HCT116 (cell line): ENCODE measurements around the gene SGIP1. TPM values are rescaled to one million over a fixed set of nuclear protein-coding genes. Genes with fewer than 3 reads are reported as not detected.

Experiments
- ATAC-seq: fragments of 200-7000 bp; cut with Tn5 transposase; 2 replicates; pipeline ENCODE4 v1.9.1; 2020; ENCODE audit warnings: mild to moderate bottlenecking, moderate library complexity
- BruUV-seq: library from RNA; stranded (reverse); fragments of 400-500 nt; replicated peaks from 2 replicates; lab custom pipeline; 2021; lab: Mats Ljungman, UMichigan
- CTCF ChIA-PET: fragments of 300-600 bp; sonication (Branson Sonifier 250); formaldehyde crosslinking; loops from one replicate; lab custom pipeline; 2021; ENCODE audit warnings: antibody characterized with exemption; lab: Charles Lee
- POLR2A ChIA-PET: fragments of 300-600, 350-600 bp; sonication (Branson Sonifier 250); formaldehyde crosslinking; loops from one replicate; lab custom pipeline; 2021; ENCODE audit warnings: antibody characterized with exemption; lab: Charles Lee
- RAD21 ChIA-PET, 2 experiments: fragments of 300-600 bp; sonication (Branson Sonifier 250); formaldehyde crosslinking; loops; one replicate each; lab custom pipeline; 2023; ENCODE audit warnings: low total read pairs in 2 of 2; ENCODE audit not compliant: uncharacterized antibody in 2 of 2, unreplicated experiment in 2 of 2, low non-redundant PET in 1 of 2; lab: Charles Lee
- DNase-seq: peaks from one replicate; pipeline ENCODE4 v3.0.0-alpha.2; 2010; ENCODE audit warnings: low read depth, low spot score
- H2AFZ ChIP-seq: fragments of 200-600 bp; shearing (Covaris generic), sonication (generic); 2 replicates; pipeline ENCODE4 v1.6.1; 2017; ENCODE audit warnings: low read depth, mixed run types, mixed read lengths, antibody characterized with exemption, low read length; ENCODE audit not compliant: poor library complexity, severe bottlenecking
- H3K27ac ChIP-seq: 2 replicates; pipeline ENCODE4 v1.5.1; 2012; ENCODE audit warnings: low read depth, low read length
- H3K27me3 ChIP-seq: fragments of 200-600 bp; sonication (generic); 2 replicates; pipeline ENCODE4 v1.6.1; 2016; ENCODE audit warnings: mixed run types, low read length, mixed read lengths; ENCODE audit not compliant: insufficient read depth
- H3K36me3 ChIP-seq, 2 experiments: fragments of 200-500 bp in 1 of 2; fragments of 200-600 bp in 1 of 2; sonication (Bioruptor generic) in 1 of 2; sonication (generic) in 1 of 2; 2 replicates each; pipeline versions ENCODE4 v1.5.1 to v1.6.1; 2014 to 2016; ENCODE audit warnings: low read length in 2 of 2, inconsistent platforms in 1 of 2, mixed read lengths in 1 of 2, mixed run types in 1 of 2; ENCODE audit not compliant: insufficient read depth in 2 of 2, control insufficient read depth in 1 of 2
- H3K4me1 ChIP-seq, 2 experiments: fragments of 200-600 bp in 1 of 2; sonication (generic) in 1 of 2; 2 replicates each; pipeline versions ENCODE4 v1.5.1 to v1.6.1; 2012 to 2017; ENCODE audit warnings: low read length in 2 of 2, inconsistent platforms in 1 of 2, mild to moderate bottlenecking in 1 of 2, mixed read lengths in 1 of 2, mixed run types in 1 of 2, moderate library complexity in 1 of 2; ENCODE audit not compliant: insufficient read depth in 2 of 2, control insufficient read depth in 1 of 2
- H3K4me2 ChIP-seq: fragments of 200-600 bp; sonication (generic); 2 replicates; pipeline ENCODE4 v1.6.1; 2017; ENCODE audit warnings: mixed run types, low read length, mixed read lengths
- H3K4me3 ChIP-seq, 2 experiments: fragments of 200-600 bp in 1 of 2; sonication (generic) in 1 of 2; replicated peaks in 1 of 2; 2 replicates each; pipeline ENCODE4 v1.5.1; 2011 to 2016; ENCODE audit warnings: low read length in 2 of 2, control low read depth in 1 of 2, low read depth in 1 of 2, mild to moderate bottlenecking in 1 of 2, mixed read lengths in 1 of 2, mixed run types in 1 of 2
- H3K79me2 ChIP-seq: fragments of 200-600 bp; sonication (generic); 2 replicates; pipeline ENCODE4 v1.6.1; 2017; ENCODE audit warnings: mild to moderate bottlenecking, mixed run types, low read length, moderate library complexity, mixed read lengths; ENCODE audit not compliant: insufficient read depth
- H3K9ac ChIP-seq: fragments of 200-600 bp; sonication (generic); 2 replicates; pipeline ENCODE4 v1.6.1; 2016; ENCODE audit warnings: low read length, mixed read lengths
- H3K9me2 ChIP-seq: fragments of 200-600 bp; sonication (generic), shearing (Covaris generic); 2 replicates; pipeline ENCODE4 v1.6.1; 2017; ENCODE audit warnings: mixed run types, mild to moderate bottlenecking, moderate library complexity; ENCODE audit not compliant: insufficient read depth
- H3K9me3 ChIP-seq, 2 experiments: fragments of 200-500 bp in 1 of 2; fragments of 200-600 bp in 1 of 2; sonication (Bioruptor generic) in 1 of 2; sonication (generic) in 1 of 2; 2 replicates each; pipeline ENCODE4 v1.6.1; 2014 to 2017; ENCODE audit warnings: low read length in 2 of 2, mixed read lengths in 2 of 2, inconsistent platforms in 1 of 2, low read depth in 1 of 2, mild to moderate bottlenecking in 1 of 2, mixed run types in 1 of 2, moderate library complexity in 1 of 2; ENCODE audit not compliant: control insufficient read depth in 1 of 2, insufficient read depth in 1 of 2
- H4K20me1 ChIP-seq: fragments of 200-600 bp; sonication (generic), shearing (Covaris generic); 2 replicates; pipeline ENCODE4 v1.6.1; 2017; ENCODE audit warnings: mixed run types, mild to moderate bottlenecking, moderate library complexity; ENCODE audit not compliant: insufficient read depth
- CBX3 ChIP-seq: IDR thresholded peaks from 2 replicates; pipeline ENCODE4 v1.6.1; 2012; ENCODE audit warnings: low read depth
- CEBPB ChIP-seq: IDR thresholded peaks from 2 replicates; pipeline ENCODE4 v1.6.1; 2012; ENCODE audit warnings: low read depth
- EGR1 ChIP-seq: IDR thresholded peaks from 2 replicates; pipeline ENCODE4 v1.6.1; 2012; ENCODE audit warnings: low read depth
- FOSL1 ChIP-seq: IDR thresholded peaks from 2 replicates; pipeline ENCODE4 v1.6.1; 2012; ENCODE audit warnings: low read depth
- POLR2A ChIP-seq: IDR thresholded peaks from 2 replicates; pipeline ENCODE4 v1.7.0; 2011; ENCODE audit warnings: borderline replicate concordance; ENCODE audit not compliant: insufficient read depth, insufficient read length; ENCODE audit errors: extremely low read depth
- POLR2AphosphoS5 ChIP-seq: IDR thresholded peaks from 2 replicates; pipeline ENCODE4 v1.6.1; 2011; ENCODE audit warnings: mild to moderate bottlenecking, low read depth, low read length, moderate library complexity
- RAD21 ChIP-seq: IDR thresholded peaks from 2 replicates; pipeline ENCODE4 v1.6.1; 2012; ENCODE audit warnings: low read depth, mild to moderate bottlenecking
- SIN3A ChIP-seq: IDR thresholded peaks from 2 replicates; pipeline ENCODE4 v1.6.1; 2012; ENCODE audit warnings: low read depth
- SP1 ChIP-seq: IDR thresholded peaks from 2 replicates; pipeline ENCODE4 v1.6.1; 2012; ENCODE audit warnings: low read depth
- YY1 ChIP-seq: IDR thresholded peaks from 2 replicates; pipeline ENCODE4 v1.6.1; 2011; ENCODE audit warnings: low read length, low read depth, moderate library complexity, mild to moderate bottlenecking; ENCODE audit not compliant: insufficient replicate concordance; ENCODE audit errors: extremely low read depth
- ZNF274 ChIP-seq: fragments of 200-500 bp; sonication (Bioruptor generic); IDR thresholded peaks from 2 replicates; pipeline ENCODE4 v1.6.1; 2014; ENCODE audit warnings: mild to moderate bottlenecking, low read depth, low read length, inconsistent platforms
- intact Hi-C: fragments of 100-400 bp; cut with micrococcal nuclease; formaldehyde crosslinking; loops from 2 replicates; pipeline ENCODE4 v1.10.0; 2022
- total RNA-seq: library from RNA; stranded (reverse); gene quantifications from one replicate; pipeline ENCODE4 v1.2.1, GENCODE V29; 2021; ENCODE audit not compliant: unreplicated experiment
- TF ChIP-seq, protein P1 (sequence below): IDR thresholded peaks from 2 replicates; pipeline ENCODE4 v1.6.1; 2012
- TF ChIP-seq, protein P2 (sequence below): IDR thresholded peaks from 2 replicates; pipeline ENCODE4 v1.6.1; 2012; ENCODE audit warnings: low read depth
- TF ChIP-seq, protein P3 (sequence below): IDR thresholded peaks from 2 replicates; pipeline ENCODE4 v1.6.1; 2012
- TF ChIP-seq, protein P4 (sequence below), 3 experiments: fragments of 200-600 bp in 1 of 3; sonication (generic) in 1 of 3; IDR thresholded peaks in 2 of 3; conservative IDR thresholded peaks in 1 of 3; 2 replicates each; pipeline ENCODE4 v1.5.1; 2012 to 2017; ENCODE audit warnings: low read depth in 2 of 3, low read length in 2 of 3, antibody characterized with exemption in 1 of 3, borderline replicate concordance in 1 of 3, control low read depth in 1 of 3, mild to moderate bottlenecking in 1 of 3, mixed read lengths in 1 of 3, mixed run types in 1 of 3, moderate library complexity in 1 of 3; ENCODE audit not compliant: insufficient read depth in 1 of 3

SGIP1 gene
- total RNA-seq, 1 experiment from 2014 or later, result 0.15 TPM

DNA sequence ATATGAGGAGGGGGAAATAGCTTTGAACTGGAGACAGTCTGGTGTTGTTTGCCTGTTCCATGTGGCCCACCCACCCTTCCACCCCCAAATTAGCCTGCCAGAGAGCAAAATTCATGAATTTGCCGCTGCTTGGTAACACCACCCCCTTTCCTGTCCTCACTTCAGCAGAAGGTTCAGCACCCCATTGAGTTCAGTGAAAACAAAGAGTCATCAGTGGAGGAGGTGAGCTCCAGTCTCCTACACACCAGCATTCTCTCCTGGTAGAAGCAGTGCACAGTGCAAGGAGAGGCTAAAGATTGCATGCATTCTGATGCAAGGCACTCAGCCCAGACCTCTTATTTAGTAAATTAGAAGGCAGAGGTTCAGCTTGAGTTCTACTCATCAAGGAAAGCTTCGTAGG lies 118.6 kb downstream of the SGIP1 start:
- DNase-seq (no peak), ATAC-seq (no peak)
- Histone ChIP-seq H3K9me2 (no peaks in the 10 kb centered on the region), H3K9me3 (no peaks in the 10 kb centered on the region), H3K36me3 (no peaks in the 10 kb centered on the region), H3K4me3 (no peak overlapping the region), H2AFZ (no peak overlapping the region), H3K79me2 (no peaks in the 10 kb centered on the region), H3K27ac (no peak overlapping the region), H4K20me1 (no peaks in the 10 kb centered on the region), H3K27me3 (no peaks in the 10 kb centered on the region), H3K9ac (no peak overlapping the region), H3K4me2 (no peak overlapping the region), H3K4me1 (no peaks in the 10 kb centered on the region)
- BruUV-seq, result no TSS peak
- RAD21 ChIA-PET, result no interaction called here
- TF ChIP-seq CEBPB, result no peak
- no peak for TF ChIP-seq YY1
- TF ChIP-seq SP1, result no peak
- TF ChIP-seq, protein P1, sequence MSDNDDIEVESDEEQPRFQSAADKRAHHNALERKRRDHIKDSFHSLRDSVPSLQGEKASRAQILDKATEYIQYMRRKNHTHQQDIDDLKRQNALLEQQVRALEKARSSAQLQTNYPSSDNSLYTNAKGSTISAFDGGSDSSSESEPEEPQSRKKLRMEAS, result no peak
- TF ChIP-seq, protein P2, sequence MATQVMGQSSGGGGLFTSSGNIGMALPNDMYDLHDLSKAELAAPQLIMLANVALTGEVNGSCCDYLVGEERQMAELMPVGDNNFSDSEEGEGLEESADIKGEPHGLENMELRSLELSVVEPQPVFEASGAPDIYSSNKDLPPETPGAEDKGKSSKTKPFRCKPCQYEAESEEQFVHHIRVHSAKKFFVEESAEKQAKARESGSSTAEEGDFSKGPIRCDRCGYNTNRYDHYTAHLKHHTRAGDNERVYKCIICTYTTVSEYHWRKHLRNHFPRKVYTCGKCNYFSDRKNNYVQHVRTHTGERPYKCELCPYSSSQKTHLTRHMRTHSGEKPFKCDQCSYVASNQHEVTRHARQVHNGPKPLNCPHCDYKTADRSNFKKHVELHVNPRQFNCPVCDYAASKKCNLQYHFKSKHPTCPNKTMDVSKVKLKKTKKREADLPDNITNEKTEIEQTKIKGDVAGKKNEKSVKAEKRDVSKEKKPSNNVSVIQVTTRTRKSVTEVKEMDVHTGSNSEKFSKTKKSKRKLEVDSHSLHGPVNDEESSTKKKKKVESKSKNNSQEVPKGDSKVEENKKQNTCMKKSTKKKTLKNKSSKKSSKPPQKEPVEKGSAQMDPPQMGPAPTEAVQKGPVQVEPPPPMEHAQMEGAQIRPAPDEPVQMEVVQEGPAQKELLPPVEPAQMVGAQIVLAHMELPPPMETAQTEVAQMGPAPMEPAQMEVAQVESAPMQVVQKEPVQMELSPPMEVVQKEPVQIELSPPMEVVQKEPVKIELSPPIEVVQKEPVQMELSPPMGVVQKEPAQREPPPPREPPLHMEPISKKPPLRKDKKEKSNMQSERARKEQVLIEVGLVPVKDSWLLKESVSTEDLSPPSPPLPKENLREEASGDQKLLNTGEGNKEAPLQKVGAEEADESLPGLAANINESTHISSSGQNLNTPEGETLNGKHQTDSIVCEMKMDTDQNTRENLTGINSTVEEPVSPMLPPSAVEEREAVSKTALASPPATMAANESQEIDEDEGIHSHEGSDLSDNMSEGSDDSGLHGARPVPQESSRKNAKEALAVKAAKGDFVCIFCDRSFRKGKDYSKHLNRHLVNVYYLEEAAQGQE, result no peak
- no peak for TF ChIP-seq FOSL1
- TF ChIP-seq CBX3, result no peak
- no peak for TF ChIP-seq ZNF274
- TF ChIP-seq EGR1, result no peak
- TF ChIP-seq SIN3A, result no peak
- TF ChIP-seq POLR2A, result no peak
- TF ChIP-seq, protein P3, sequence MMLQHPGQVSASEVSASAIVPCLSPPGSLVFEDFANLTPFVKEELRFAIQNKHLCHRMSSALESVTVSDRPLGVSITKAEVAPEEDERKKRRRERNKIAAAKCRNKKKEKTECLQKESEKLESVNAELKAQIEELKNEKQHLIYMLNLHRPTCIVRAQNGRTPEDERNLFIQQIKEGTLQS, result no peak
- TF ChIP-seq, protein P4, sequence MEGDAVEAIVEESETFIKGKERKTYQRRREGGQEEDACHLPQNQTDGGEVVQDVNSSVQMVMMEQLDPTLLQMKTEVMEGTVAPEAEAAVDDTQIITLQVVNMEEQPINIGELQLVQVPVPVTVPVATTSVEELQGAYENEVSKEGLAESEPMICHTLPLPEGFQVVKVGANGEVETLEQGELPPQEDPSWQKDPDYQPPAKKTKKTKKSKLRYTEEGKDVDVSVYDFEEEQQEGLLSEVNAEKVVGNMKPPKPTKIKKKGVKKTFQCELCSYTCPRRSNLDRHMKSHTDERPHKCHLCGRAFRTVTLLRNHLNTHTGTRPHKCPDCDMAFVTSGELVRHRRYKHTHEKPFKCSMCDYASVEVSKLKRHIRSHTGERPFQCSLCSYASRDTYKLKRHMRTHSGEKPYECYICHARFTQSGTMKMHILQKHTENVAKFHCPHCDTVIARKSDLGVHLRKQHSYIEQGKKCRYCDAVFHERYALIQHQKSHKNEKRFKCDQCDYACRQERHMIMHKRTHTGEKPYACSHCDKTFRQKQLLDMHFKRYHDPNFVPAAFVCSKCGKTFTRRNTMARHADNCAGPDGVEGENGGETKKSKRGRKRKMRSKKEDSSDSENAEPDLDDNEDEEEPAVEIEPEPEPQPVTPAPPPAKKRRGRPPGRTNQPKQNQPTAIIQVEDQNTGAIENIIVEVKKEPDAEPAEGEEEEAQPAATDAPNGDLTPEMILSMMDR (IDR thresholded peaks at IDR 0.05 in 2 of 3, conservative IDR thresholded peaks at IDR 0.05 in 1 of 3; ENCODE audit: borderline replicate concordance in 1 of 3, insufficient read depth in 1 of 3, low read depth in 2 of 3, low read length in 2 of 3), result no peak
- no peak for TF ChIP-seq RAD21
- no peak for TF ChIP-seq POLR2AphosphoS5
- POLR2A ChIA-PET, result no interaction called here
- CTCF ChIA-PET, result no interaction called here
- intact Hi-C loops, result no loop called here
